Motor neuron (in vitro differentiated cells): ENCODE data around the gene PRKAR1B. TPM values are rescaled to one million over a fixed set of nuclear protein-coding genes. Genes with fewer than 3 reads are reported as not detected.

Experiments
- ATAC-seq, 8 experiments: fragments of 200-7000 bp; cut with Tn5 transposase; replicated peaks in 6 of 8; 2 replicates each; pipeline ENCODE4 v1.8.0; 2021; ENCODE audit warnings: mild to moderate bottlenecking in 8 of 8, moderate library complexity in 8 of 8
- H3K27ac ChIP-seq, 2 donors: fragments of 250-450 bp; sonication (Bioruptor Pico); 2 replicates each; pipeline ENCODE4 v1.9.0; 2021; ENCODE audit warnings: antibody characterized with exemption in 2 of 2, mild to moderate bottlenecking in 2 of 2, moderate library complexity in 1 of 2
- H3K4me1 ChIP-seq, 2 donors: fragments of 250-450 bp; sonication (Bioruptor Pico); replicated peaks in 1 of 2; 2 replicates each; pipeline ENCODE4 v1.6.1; 2021; ENCODE audit warnings: antibody characterized with exemption in 2 of 2, mild to moderate bottlenecking in 2 of 2, moderate library complexity in 1 of 2
- H3K4me3 ChIP-seq, 5 donors: fragments of 250-450 bp; sonication (Bioruptor Pico); 2 replicates each; pipeline ENCODE4 v1.9.0; 2021; ENCODE audit warnings: antibody characterized with exemption in 5 of 5, mild to moderate bottlenecking in 5 of 5, moderate library complexity in 4 of 5
- WGBS, 10 experiments: fragments of 450-650 bp; shearing (Covaris generic); methylation state at CpG; one replicate each; pipeline ENCODE4 v1.0.0; 2022; 5-methylcytosine and 5-hydroxymethylcytosine counted together
- in situ Hi-C, 9 experiments: fragments of 400-800 bp; cut with MboI; loops; one replicate each; pipeline ENCODE4 v1.15.0; 2021; ENCODE audit warnings: low sequenced_read_pairs in 9 of 9, low pct_unique_long_range_greater_than_20kb in 2 of 9; ENCODE audit not compliant: unreplicated experiment in 9 of 9
- total RNA-seq, 8 experiments: library from RNA; unstranded; fragments of 300-600 nt; gene quantifications; 2 replicates each; pipeline versions ENCODE4 v1.2.3 to v1.2.4, GENCODE V29; 2022

Gene PRKAR1B
- total RNA-seq, 8 experiments from 2014 or later, result 14.3 to 42.2 (median 19.0) TPM

- no peak for ATAC-seq
- Histone ChIP-seq H3K27ac (no peak overlapping the region), H3K4me3 (no peak overlapping the region), H3K4me1 (peaks cover 5% of the 10 kb centered on the region in 2 donors)
- in situ Hi-C loops, result loop anchor here in 1 of 9 experiments (25.0 kb wide), 1 partner anchor 184 kb away; no protein-coding TSS in a partner anchor
- WGBS, 10 experiments, result 80 to 100% (median 100%) methylated on average over 1 to 5 of the region's 5 CpGs; no CpG with 5 or more reads in 3 of the 10 experiments
These were observed 5.3 kb downstream of the PRKAR1B start for GRCh38 chr7:721619-722248.

- no peak for ATAC-seq
- in situ Hi-C loops, result loop anchor here in 1 of 9 experiments (25.0 kb wide), 1 partner anchor 179 kb away; no protein-coding TSS in a partner anchor
- Histone ChIP-seq H3K4me3 (no peak overlapping the region), H3K27ac (no peak overlapping the region), H3K4me1 (peaks cover 5 to 6% of the 10 kb centered on the region in 2 donors)
- 40 to 100% (median 73%) methylated on average over 1 to 8 of the region's 11 CpGs; no CpG with 5 or more reads in 4 of the 10 experiments for WGBS, 10 experiments
These were observed 10.4 kb downstream of the PRKAR1B start for GRCh38 chr7:716636-717035.

- in situ Hi-C loops, result loop anchor here in 1 of 9 experiments (25.0 kb wide), 1 partner anchor 179 kb away; no protein-coding TSS in a partner anchor
- 50 to 100% (median 88%) methylated on average over 1 to 9 of the region's 10 CpGs; no CpG with 5 or more reads in 4 of the 10 experiments for WGBS, 10 experiments
- no peak overlapping the region for H3K4me3 ChIP-seq
- H3K27ac ChIP-seq, result no peak overlapping the region
- H3K4me1 ChIP-seq, result peaks cover 9 to 10% of the 10 kb centered on the region in 2 donors
- peak in 2 of 8 experiments; percentile 10 to 35 for ATAC-seq
These were observed 10.9 kb downstream of the PRKAR1B start for GRCh38 chr7:716222-716621.

GRCh38 chr7:714251-714671 lies 12.8 kb downstream of the PRKAR1B start:
- ATAC-seq, result peak in 1 of 8 experiments; percentile 37
- Histone ChIP-seq H3K4me3 (no peak overlapping the region), H3K27ac (no peak overlapping the region), H3K4me1 (peaks cover 12% of the 10 kb centered on the region in 2 donors)
- in situ Hi-C loops, result loop anchor here in 1 of 9 experiments (25.0 kb wide), 1 partner anchor 177 kb away; no protein-coding TSS in a partner anchor
- WGBS, 10 experiments, result 60 to 100% (median 90%) methylated on average over 1 to 2 of the region's 13 CpGs; no CpG with 5 or more reads in 5 of the 10 experiments

GRCh38 chr7:713488-714230 lies 13.4 kb downstream of the PRKAR1B start:
- Histone ChIP-seq H3K4me1 (peaks cover 12% of the 10 kb centered on the region in 2 donors), H3K4me3 (no peak overlapping the region), H3K27ac (no peak overlapping the region)
- peak in 1 of 8 experiments; percentile 18 for ATAC-seq
- WGBS, 10 experiments, result 67 to 100% (median 81%) methylated on average over 1 to 9 of the region's 16 CpGs; no CpG with 5 or more reads in 4 of the 10 experiments
- in situ Hi-C loops, result loop anchor here in 1 of 9 experiments (25.0 kb wide), 1 partner anchor 176 kb away; no protein-coding TSS in a partner anchor

- in situ Hi-C loops, result loop anchor here in 1 of 9 experiments (25.0 kb wide), 1 partner anchor 176 kb away; no protein-coding TSS in a partner anchor
- Histone ChIP-seq H3K27ac (no peak overlapping the region), H3K4me3 (no peak overlapping the region), H3K4me1 (peaks cover 12% of the 10 kb centered on the region in 2 donors)
- no peak for ATAC-seq
- 90 to 100% methylated on average over 1 to 2 of the region's 9 CpGs; no CpG with 5 or more reads in 8 of the 10 experiments for WGBS, 10 experiments
These were observed 14.0 kb downstream of the PRKAR1B start for GRCh38 chr7:713139-713457.

- Histone ChIP-seq H3K4me1 (peaks cover 12% of the 10 kb centered on the region in 2 donors), H3K4me3 (peak overlapping the region; percentile 44 to 81 (median 68)), H3K27ac (peak overlapping the region; percentile 55 to 60)
- 37 to 100% (median 86%) methylated on average over 2 to 5 of the region's 74 CpGs; no CpG with 5 or more reads in 7 of the 10 experiments for WGBS, 10 experiments
- peak in 6 of 8 experiments; percentile 42 to 80 (median 76) for ATAC-seq
- in situ Hi-C loops, result loop anchor here in 1 of 9 experiments (25.0 kb wide), 1 partner anchor 175 kb away; no protein-coding TSS in a partner anchor
These were observed 14.5 kb downstream of the PRKAR1B start for GRCh38 chr7:712381-713138.

- 0% methylated on average over 1 of the region's 44 CpGs; no CpG with 5 or more reads in 9 of the 10 experiments for WGBS, 10 experiments
- in situ Hi-C loops, result loop anchor here in 1 of 9 experiments (25.0 kb wide), 1 partner anchor 175 kb away; no protein-coding TSS in a partner anchor
- peak in 5 of 8 experiments; percentile 34 to 50 (median 43) for ATAC-seq
- H3K4me1 ChIP-seq, result peaks cover 12% of the 10 kb centered on the region in 2 donors
- H3K27ac ChIP-seq, result peak overlapping the region; percentile 38 to 55
- H3K4me3 ChIP-seq, result peak overlapping the region; percentile 44 to 81 (median 68)
These were observed 15.1 kb downstream of the PRKAR1B start for GRCh38 chr7:711922-712380.

- Histone ChIP-seq H3K4me1 (peaks cover 12% of the 10 kb centered on the region in 2 donors), H3K27ac (peak overlapping the region; percentile 15 to 55), H3K4me3 (peak overlapping the region; percentile 44 to 81 (median 68))
- 0 to 96% (median 60%) methylated on average over 1 to 10 of the region's 45 CpGs; no CpG with 5 or more reads in 5 of the 10 experiments for WGBS, 10 experiments
- peak in 5 of 8 experiments; percentile 5 to 43 (median 17) for ATAC-seq
- in situ Hi-C loops, result loop anchor here in 1 of 9 experiments (25.0 kb wide), 1 partner anchor 174 kb away; no protein-coding TSS in a partner anchor
These were observed 15.8 kb downstream of the PRKAR1B start for GRCh38 chr7:711093-711921.

GRCh38 chr7:710161-710560 lies 16.9 kb downstream of the PRKAR1B start:
- peaks cover 12% of the 10 kb centered on the region in 2 donors for H3K4me1 ChIP-seq
- ATAC-seq, result no peak
- 80 to 100% (median 90%) methylated on average over 2 to 5 of the region's 14 CpGs; no CpG with 5 or more reads in 5 of the 10 experiments for WGBS, 10 experiments
- no peak overlapping the region for H3K27ac ChIP-seq
- in situ Hi-C loops, result loop anchor here in 1 of 9 experiments (25.0 kb wide), 1 partner anchor 173 kb away; no protein-coding TSS in a partner anchor
- H3K4me3 ChIP-seq, result no peak overlapping the region

GRCh38 chr7:707296-708000 lies 19.6 kb downstream of the PRKAR1B start:
- Histone ChIP-seq H3K4me3 (no peak overlapping the region), H3K4me1 (peaks cover 9% of the 10 kb centered on the region in 2 donors), H3K27ac (no peak overlapping the region)
- in situ Hi-C loops, result loop anchor here in 1 of 9 experiments (25.0 kb wide), 1 partner anchor 170 kb away; no protein-coding TSS in a partner anchor
- ATAC-seq, result no peak
- 81 to 100% (median 95%) methylated on average over 1 to 10 of the region's 17 CpGs; no CpG with 5 or more reads in 1 of the 10 experiments for WGBS, 10 experiments
